Muscle of arm (tissue), 12 donors: Measurements from ENCODE around the gene LRRC71. TPM values are rescaled to one million over a fixed set of nuclear protein-coding genes. Genes with fewer than 3 reads are reported as not detected.

Source experiments
- DNase-seq: peaks from one replicate; pipeline ENCODE4 v3.0.0-alpha.2; 2013
- polyA plus RNA-seq, 12 donors: library from polyadenylated mRNA; unstranded; fragments of 120-200 nt; gene quantifications; one replicate each; pipeline ENCODE4 v1.2.1, GENCODE V29; 2013; ENCODE audit not compliant: insufficient read length in 12 of 12

LRRC71 gene
- polyA plus RNA-seq, 12 donors: 0.38 to 1.9 (median 0.83) TPM; not detected in 2

GRCh38 chr1:156947127-156947526 lies 26.7 kb downstream of the LRRC71 start:
- no peak for DNase-seq

GRCh38 chr1:156947818-156948525 lies 27.5 kb downstream of the LRRC71 start:
- DNase-seq: no peak

- no peak for DNase-seq
These were observed 28.3 kb downstream of the LRRC71 start for GRCh38 chr1:156948708-156949107.

GRCh38 chr1:156949127-156949526 lies 28.7 kb downstream of the LRRC71 start:
- no peak for DNase-seq

GRCh38 chr1:156951371-156951770 lies 30.9 kb downstream of the LRRC71 start:
- no peak for DNase-seq

- DNase-seq: no peak
These were observed 33.1 kb downstream of the LRRC71 start for GRCh38 chr1:156953571-156953970.

GRCh38 chr1:156956333-156956732 lies 35.9 kb downstream of the LRRC71 start:
- DNase-seq: no peak

- no peak for DNase-seq
These were observed 37.2 kb downstream of the LRRC71 start for GRCh38 chr1:156957634-156958033.

GRCh38 chr1:156958247-156958714 lies 37.8 kb downstream of the LRRC71 start:
- DNase-seq: no peak

GRCh38 chr1:156959414-156959813 lies 39.0 kb downstream of the LRRC71 start:
- DNase-seq: no peak

- no peak for DNase-seq
These were observed 39.5 kb downstream of the LRRC71 start for GRCh38 chr1:156959925-156960324.

GRCh38 chr1:156961709-156962108 lies 41.3 kb downstream of the LRRC71 start:
- no peak for DNase-seq

GRCh38 chr1:156963621-156964020 lies 43.2 kb downstream of the LRRC71 start:
- DNase-seq: peak; percentile 12

GRCh38 chr1:156964441-156964840 lies 44.0 kb downstream of the LRRC71 start:
- no peak for DNase-seq

GRCh38 chr1:156969496-156969895 lies 49.1 kb downstream of the LRRC71 start:
- DNase-seq: no peak

GRCh38 chr1:156970017-156970416 lies 49.6 kb downstream of the LRRC71 start:
- no peak for DNase-seq

GRCh38 chr1:156973417-156973816 lies 53.0 kb downstream of the LRRC71 start:
- DNase-seq: no peak

GRCh38 chr1:156975084-156975483 lies 54.7 kb downstream of the LRRC71 start:
- no peak for DNase-seq

- DNase-seq: no peak
These were observed 60.1 kb downstream of the LRRC71 start for GRCh38 chr1:156980551-156980950.

Other genes starting within 250 kb of the LRRC71 start
- gene NES, start 243.2 kb upstream of the LRRC71 start, polyA plus RNA-seq: 1,000 to 10,000 TPM in 1 of 12 donors, 100 to 1,000 TPM in 11; 318 to 1,186 (median 743) TPM
- 100 to 1,000 TPM; 230 to 919 (median 293) TPM for gene CRABP2, start 215.0 kb upstream of the LRRC71 start, polyA plus RNA-seq
- gene METTL25B, start 192.2 kb upstream of the LRRC71 start, polyA plus RNA-seq: 10 to 100 TPM in 11 of 12 donors, not detected in 1; 16.8 to 26.5 (median 19.0) TPM
- gene ISG20L2, start 191.9 kb upstream of the LRRC71 start, polyA plus RNA-seq: 10 to 100 TPM in 11 of 12 donors, not detected in 1; 21.7 to 44.6 (median 27.8) TPM
- gene MRPL24, start 179.5 kb upstream of the LRRC71 start, polyA plus RNA-seq: 10 to 100 TPM in 11 of 12 donors, not detected in 1; 34.7 to 70.4 (median 66.3) TPM
- gene HDGF, start 169.0 kb upstream of the LRRC71 start, polyA plus RNA-seq: 100 to 1,000 TPM in 11 of 12 donors, not detected in 1; 134 to 205 (median 142) TPM
- gene PRCC, start 153.1 kb upstream of the LRRC71 start, polyA plus RNA-seq: 10 to 100 TPM in 11 of 12 donors, not detected in 1; 59.0 to 97.7 (median 65.5) TPM
- 1 to 10 TPM in 1 of 12 donors, under 1 TPM in 9, not detected in 2; 0.26 to 1.4 (median 0.56) TPM for gene SH2D2A, start 103.8 kb upstream of the LRRC71 start, polyA plus RNA-seq
- under 1 TPM in 10 of 12 donors, not detected in 2; 0.30 to 0.83 (median 0.40) TPM for gene INSRR, start 61.5 kb upstream of the LRRC71 start, polyA plus RNA-seq
- gene NTRK1, start 59.8 kb upstream of the LRRC71 start, polyA plus RNA-seq: 1 to 10 TPM in 1 of 12 donors, under 1 TPM in 9, not detected in 2; 0.20 to 1.0 (median 0.49) TPM
- 10 to 100 TPM in 11 of 12 donors, not detected in 1; 14.7 to 37.8 (median 23.3) TPM for gene PEAR1, start 26.9 kb upstream of the LRRC71 start, polyA plus RNA-seq
- gene ARHGEF11, start 125.1 kb downstream of the LRRC71 start, polyA plus RNA-seq: 10 to 100 TPM in 11 of 12 donors, not detected in 1; 18.3 to 29.1 (median 20.6) TPM
- gene ETV3L, start 179.2 kb downstream of the LRRC71 start, polyA plus RNA-seq: under 1 TPM in 2 of 12 donors, not detected in 10; 0.09 to 0.12 TPM
- 100 to 1,000 TPM in 1 of 12 donors, 10 to 100 TPM in 11; 13.6 to 133 (median 16.6) TPM for gene ETV3, start 217.8 kb downstream of the LRRC71 start, polyA plus RNA-seq